Measurements from ENCODE around the gene SULT4A1.
A peak's percentile ranks its signal among the peaks of the same experiment; 100 is the strongest.

Gene SULT4A1

GRCh38 chr22:43828725-43828997 is 33.7 kb downstream of the SULT4A1 start:
- no peak overlapping the region for H3K4me3 ChIP-seq (ENCODE audit: low read length)
- no peak for DNase-seq (ENCODE audit: low read depth)
- TF ChIP-seq CTCF (IDR thresholded peaks at IDR 0.05; ENCODE audit: insufficient read depth, low read depth, low read length, missing control alignments), result no peak

- no peak overlapping the region for H3K4me3 ChIP-seq (ENCODE audit: low read length)
- TF ChIP-seq CTCF (IDR thresholded peaks at IDR 0.05; ENCODE audit: insufficient read depth, low read depth, low read length, missing control alignments), result no peak
- no peak for DNase-seq (ENCODE audit: low read depth)
These were observed 34.2 kb downstream of the SULT4A1 start for GRCh38 chr22:43827926-43828724.

GRCh38 chr22:43827003-43827735 is 35.1 kb downstream of the SULT4A1 start:
- DNase-seq (ENCODE audit: low read depth), result no peak
- no peak overlapping the region for H3K4me3 ChIP-seq (ENCODE audit: low read length)
- TF ChIP-seq CTCF (IDR thresholded peaks at IDR 0.05; ENCODE audit: insufficient read depth, low read depth, low read length, missing control alignments), result no peak

- no peak overlapping the region for H3K4me3 ChIP-seq (ENCODE audit: low read length)
- peak; percentile 79 for DNase-seq (ENCODE audit: low read depth)
- peak; percentile 57 for TF ChIP-seq CTCF (IDR thresholded peaks at IDR 0.05; ENCODE audit: insufficient read depth, low read depth, low read length, missing control alignments)
These were observed 35.9 kb downstream of the SULT4A1 start for GRCh38 chr22:43826142-43827002.

GRCh38 chr22:43825651-43826050 is 36.7 kb downstream of the SULT4A1 start:
- TF ChIP-seq CTCF (IDR thresholded peaks at IDR 0.05; ENCODE audit: insufficient read depth, low read depth, low read length, missing control alignments), result no peak

GRCh38 chr22:43824724-43825420 is 37.4 kb downstream of the SULT4A1 start:
- no peak overlapping the region for H3K4me3 ChIP-seq (ENCODE audit: low read length)
- DNase-seq (ENCODE audit: low read depth), result no peak
- no peak for TF ChIP-seq CTCF (IDR thresholded peaks at IDR 0.05; ENCODE audit: insufficient read depth, low read depth, low read length, missing control alignments)

More at GRCh38 chr22:43825651-43826050, 36.7 kb downstream of the SULT4A1 start:
- DNase-seq (ENCODE audit: low read depth), result no peak
- H3K4me3 ChIP-seq (ENCODE audit: low read length), result no peak overlapping the region

All from epithelial cell of esophagus (primary cell).